ENCODE results near the gene FSD1. TPM values are rescaled to one million over a fixed set of nuclear protein-coding genes. Genes with fewer than 3 reads are reported as not detected.

FSD1 gene
- total and polyA plus RNA-seq, 2 donors from 2014 or later: 0.85 to 1.1 TPM

DNA sequence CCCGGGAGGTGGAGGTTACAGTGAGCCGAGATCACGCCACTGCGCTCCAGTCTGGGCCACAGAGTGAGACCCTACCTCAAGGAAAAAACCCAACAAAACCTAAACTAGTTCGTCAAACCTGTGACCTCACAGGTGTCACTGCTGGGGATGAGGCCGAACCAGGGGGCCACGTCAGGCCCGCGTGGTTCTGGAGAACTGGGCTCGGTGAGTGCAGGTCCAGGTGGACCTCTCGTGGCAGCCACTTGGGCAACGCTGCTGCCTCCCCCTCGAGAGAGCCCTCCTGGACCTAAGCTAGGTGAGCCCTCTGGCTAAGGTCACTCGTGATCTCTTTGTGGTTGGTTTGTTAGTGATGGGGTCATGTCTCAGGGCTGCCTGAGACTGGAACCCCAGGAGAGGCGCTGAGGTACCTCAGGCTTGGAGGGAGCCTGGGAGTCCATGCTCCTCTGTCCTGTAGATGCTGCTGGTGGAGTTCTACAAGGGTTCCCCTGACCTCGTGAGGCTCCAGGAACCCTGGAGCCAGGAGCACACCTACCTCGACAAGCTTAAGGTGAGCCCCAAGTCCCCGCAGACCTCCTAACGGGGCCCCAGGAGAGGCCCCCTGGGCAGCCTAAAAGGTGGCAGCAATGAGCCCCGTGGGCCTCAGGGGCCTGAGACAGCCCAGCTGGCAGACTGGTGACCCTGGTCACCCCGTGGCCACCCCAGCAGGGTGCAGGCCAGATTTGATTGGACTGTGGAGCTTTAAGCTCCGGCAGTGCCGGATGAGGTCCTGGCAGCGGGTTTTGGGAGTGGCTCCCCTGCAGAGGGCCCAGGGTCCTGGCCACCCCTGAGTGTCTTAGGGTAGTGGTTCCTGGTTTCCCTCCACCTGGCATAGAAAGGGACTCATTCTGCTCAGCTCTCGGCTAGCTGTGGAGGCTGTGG lies 54.6 kb downstream of the FSD1 start:
- TF ChIP-seq, protein P1, sequence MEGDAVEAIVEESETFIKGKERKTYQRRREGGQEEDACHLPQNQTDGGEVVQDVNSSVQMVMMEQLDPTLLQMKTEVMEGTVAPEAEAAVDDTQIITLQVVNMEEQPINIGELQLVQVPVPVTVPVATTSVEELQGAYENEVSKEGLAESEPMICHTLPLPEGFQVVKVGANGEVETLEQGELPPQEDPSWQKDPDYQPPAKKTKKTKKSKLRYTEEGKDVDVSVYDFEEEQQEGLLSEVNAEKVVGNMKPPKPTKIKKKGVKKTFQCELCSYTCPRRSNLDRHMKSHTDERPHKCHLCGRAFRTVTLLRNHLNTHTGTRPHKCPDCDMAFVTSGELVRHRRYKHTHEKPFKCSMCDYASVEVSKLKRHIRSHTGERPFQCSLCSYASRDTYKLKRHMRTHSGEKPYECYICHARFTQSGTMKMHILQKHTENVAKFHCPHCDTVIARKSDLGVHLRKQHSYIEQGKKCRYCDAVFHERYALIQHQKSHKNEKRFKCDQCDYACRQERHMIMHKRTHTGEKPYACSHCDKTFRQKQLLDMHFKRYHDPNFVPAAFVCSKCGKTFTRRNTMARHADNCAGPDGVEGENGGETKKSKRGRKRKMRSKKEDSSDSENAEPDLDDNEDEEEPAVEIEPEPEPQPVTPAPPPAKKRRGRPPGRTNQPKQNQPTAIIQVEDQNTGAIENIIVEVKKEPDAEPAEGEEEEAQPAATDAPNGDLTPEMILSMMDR (IDR thresholded peaks at IDR 0.05; ENCODE audit: borderline replicate concordance, extremely low read depth, insufficient read depth): no peak
- Histone ChIP-seq H3K9ac (ENCODE audit: low read length in 3 of 3) (no peak overlapping the region), H3K9me3 (ENCODE audit: control insufficient read depth in 2 of 3, insufficient read depth in 1 of 3, low read length in 3 of 3) (no peaks in the 10 kb centered on the region), H3K27me3 (ENCODE audit: control insufficient read depth, insufficient read depth, low read length) (no peaks in the 10 kb centered on the region), H3K4me3 (ENCODE audit: low read length in 3 of 3) (no peak overlapping the region), H3K36me3 (ENCODE audit: control insufficient read depth in 2 of 3, insufficient read depth in 3 of 3, low read length in 3 of 3) (peaks cover 0 to 23% (median 7%) of the 10 kb centered on the region in 3 donors), H3K27ac (ENCODE audit: low read depth in 2 of 2, low read length in 2 of 2) (no peak overlapping the region), H3K4me1 (ENCODE audit: control insufficient read depth in 2 of 3, insufficient read depth in 2 of 3, low read depth in 1 of 3, low read length in 3 of 3) (no peaks in the 10 kb centered on the region)
- DNase-seq: peak in 1 of 5 donors; percentile 47
- FAIRE-seq: no peak
- intact Hi-C loops (cut with DNase I): no loop called here

DNA sequence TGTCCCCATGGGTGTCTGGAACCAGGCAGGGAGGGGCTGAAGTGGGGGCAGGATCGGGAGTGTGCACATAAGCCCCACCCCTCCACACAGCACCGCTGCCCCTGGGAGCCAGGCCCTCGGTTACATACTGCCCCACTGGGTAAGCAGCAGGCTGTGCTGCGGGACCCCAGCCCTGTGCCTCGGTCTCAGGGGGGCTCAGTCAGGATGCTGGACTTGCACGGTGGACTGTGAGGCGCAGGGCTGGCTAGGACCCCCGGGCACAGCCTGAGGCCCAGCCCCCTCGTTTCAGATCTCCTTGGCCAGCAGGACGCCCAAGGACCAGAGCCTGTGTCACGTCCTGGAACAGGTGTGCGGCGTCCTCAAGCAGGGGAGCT lies 55.2 kb downstream of the FSD1 start:
- Histone ChIP-seq H3K27ac (ENCODE audit: low read depth in 2 of 2, low read length in 2 of 2) (no peak overlapping the region), H3K27me3 (ENCODE audit: control insufficient read depth, insufficient read depth, low read length) (no peaks in the 10 kb centered on the region), H3K4me3 (ENCODE audit: low read length in 3 of 3) (no peak overlapping the region), H3K4me1 (ENCODE audit: control insufficient read depth in 2 of 3, insufficient read depth in 2 of 3, low read depth in 1 of 3, low read length in 3 of 3) (no peaks in the 10 kb centered on the region), H3K9ac (ENCODE audit: low read length in 3 of 3) (no peak overlapping the region), H3K36me3 (ENCODE audit: control insufficient read depth in 2 of 3, insufficient read depth in 3 of 3, low read length in 3 of 3) (peaks cover 0 to 23% (median 9%) of the 10 kb centered on the region in 3 donors), H3K9me3 (ENCODE audit: control insufficient read depth in 2 of 3, insufficient read depth in 1 of 3, low read length in 3 of 3) (no peaks in the 10 kb centered on the region)
- peak in 1 of 5 donors; percentile 45 for DNase-seq
- TF ChIP-seq, protein P1 (IDR thresholded peaks at IDR 0.05; ENCODE audit: borderline replicate concordance, extremely low read depth, insufficient read depth): no peak
- FAIRE-seq: no peak
- intact Hi-C loops (cut with DNase I): no loop called here

DNA sequence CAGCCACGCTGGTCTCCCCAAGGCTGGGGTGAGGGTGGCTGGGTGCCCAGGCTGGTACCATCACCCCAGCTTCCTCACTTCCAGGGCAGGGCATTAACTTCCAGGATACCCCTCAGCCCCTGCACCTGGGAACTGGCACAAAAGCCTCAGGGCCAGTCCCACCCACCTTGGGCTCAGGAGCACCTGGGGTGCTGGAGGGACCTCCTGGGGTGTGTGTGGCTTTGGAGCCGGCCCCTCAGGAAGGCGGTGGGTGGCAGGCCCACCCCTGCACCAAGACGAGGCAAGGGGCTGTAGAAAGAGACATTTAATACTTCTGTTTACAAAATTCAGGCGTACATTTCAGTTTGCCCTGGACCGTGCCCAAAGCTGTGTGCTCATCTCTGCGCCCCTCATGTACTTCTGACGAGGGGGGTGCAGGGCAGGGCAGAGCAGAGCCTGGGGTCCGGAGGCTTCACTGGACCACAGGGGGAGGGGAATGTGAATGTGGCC lies 55.7 kb downstream of the FSD1 start:
- Histone ChIP-seq H3K27me3 (ENCODE audit: control insufficient read depth, insufficient read depth, low read length) (no peaks in the 10 kb centered on the region), H3K9ac (ENCODE audit: low read length in 3 of 3) (no peak overlapping the region), H3K4me3 (ENCODE audit: low read length in 3 of 3) (no peak overlapping the region), H3K36me3 (ENCODE audit: control insufficient read depth in 2 of 3, insufficient read depth in 3 of 3, low read length in 3 of 3) (peaks cover 0 to 25% (median 9%) of the 10 kb centered on the region in 3 donors), H3K9me3 (ENCODE audit: control insufficient read depth in 2 of 3, insufficient read depth in 1 of 3, low read length in 3 of 3) (no peaks in the 10 kb centered on the region), H3K4me1 (ENCODE audit: control insufficient read depth in 2 of 3, insufficient read depth in 2 of 3, low read depth in 1 of 3, low read length in 3 of 3) (no peaks in the 10 kb centered on the region), H3K27ac (ENCODE audit: low read depth in 2 of 2, low read length in 2 of 2) (no peak overlapping the region)
- intact Hi-C loops (cut with DNase I): no loop called here
- no peak for FAIRE-seq
- no peak for DNase-seq
- TF ChIP-seq, protein P1 (IDR thresholded peaks at IDR 0.05; ENCODE audit: borderline replicate concordance, extremely low read depth, insufficient read depth): no peak
